ENCODE results near the gene POLR1G. TPM values are rescaled to one million over a fixed set of nuclear protein-coding genes. Genes with fewer than 3 reads are reported as not detected.
A peak's percentile ranks its signal among the peaks of the same experiment; 100 is the strongest.

POLR1G gene
- polyA plus RNA-seq, 1 of the 3 experiments (the other 2 are of a cell fraction): 11.9 TPM

DNA sequence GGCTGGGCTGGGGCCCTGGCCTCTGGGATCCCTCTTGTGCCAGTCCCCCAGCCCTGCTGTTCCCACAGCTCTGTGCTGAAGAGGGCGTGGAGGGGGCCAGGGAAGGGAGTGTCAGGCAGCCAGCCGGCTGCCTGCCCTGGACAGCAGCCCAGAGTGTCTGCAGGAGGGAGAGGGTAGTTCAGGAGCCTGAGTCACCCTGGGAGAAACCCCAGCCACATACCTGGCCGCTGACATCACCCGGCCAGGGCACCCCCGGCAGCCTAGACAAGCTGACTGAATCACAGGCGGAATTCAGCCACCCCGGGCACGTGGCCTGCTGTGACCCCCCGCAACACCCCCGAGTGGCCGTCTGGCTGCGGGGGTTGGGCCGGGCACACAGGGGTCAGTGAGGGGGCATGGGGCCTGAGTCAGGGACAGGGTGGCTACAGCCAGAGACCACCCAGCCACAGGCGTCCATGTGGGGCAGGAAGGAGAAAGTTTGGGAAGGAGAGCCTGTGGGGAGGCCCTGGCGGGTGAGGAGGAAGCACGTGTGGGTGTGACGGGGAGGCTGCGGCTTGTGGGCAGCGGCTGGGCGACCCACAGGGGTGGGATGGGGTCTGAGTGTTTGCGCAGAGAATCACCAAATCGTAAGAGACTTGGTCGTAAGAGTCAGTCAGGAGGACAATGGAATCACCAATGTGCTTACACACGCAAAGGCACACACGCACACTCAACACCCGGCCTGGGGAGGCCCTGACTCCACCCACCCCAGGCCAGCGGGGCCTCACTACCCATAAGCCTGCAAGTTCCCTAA, 49.5 kb downstream of the POLR1G start (continued):
- peak; percentile 80; the same call in 1 of the 2 replicates for TF ChIP-seq FOXM1 (IDR thresholded peaks at IDR 0.05; ENCODE audit: low read depth)

DNA sequence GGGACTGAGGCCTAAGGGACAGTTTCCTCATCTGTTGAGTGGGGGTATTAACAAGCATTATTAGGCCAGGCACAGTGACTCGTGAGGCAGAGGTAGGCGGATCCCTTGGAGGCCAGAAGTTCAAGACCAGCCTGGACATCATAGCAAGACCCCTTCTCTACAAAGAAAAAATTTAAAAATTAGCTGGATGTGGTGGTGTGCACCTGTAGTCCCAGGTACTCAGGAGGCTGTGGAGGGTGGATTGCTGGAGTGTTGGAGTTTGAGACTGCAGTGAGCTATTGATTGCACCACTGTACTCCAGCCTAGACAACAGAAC, 50.0 kb downstream of the POLR1G start:
- peaks cover 12 to 14% of the 10 kb centered on the region in 2 experiments; a peak in 2 of 4 replicates for H3K4me1 ChIP-seq (ENCODE audit: control insufficient read depth in 1 of 2, insufficient read depth in 2 of 2, low read depth in 1 of 2, low read length in 1 of 2)
- H4K20me1 ChIP-seq (ENCODE audit: insufficient read depth): no peaks in the 10 kb centered on the region
- H3K9me2 ChIP-seq: no peaks in the 10 kb centered on the region
- no peaks in the 10 kb centered on the region for H3K27me3 ChIP-seq (ENCODE audit: insufficient read depth)
- DNase-seq: no peak
- 69% methylated on average over 2 of the region's 2 CpGs for WGBS (ENCODE audit: low lambda C conversion rate)
- H3K9me3 ChIP-seq: no peaks in the 10 kb centered on the region
- H3K36me3 ChIP-seq (replicated peaks in 1 of 2; ENCODE audit: control insufficient read depth in 1 of 2, insufficient read depth in 2 of 2, low read length in 1 of 2): no peaks in the 10 kb centered on the region
- CTCF ChIA-PET: interaction anchor here (1.3 to 3.2 kb wide), 4 partner anchors 17 to 29 kb away, joined by 4 to 20 read pairs (median 9); no protein-coding TSS in a partner anchor
- H3K79me2 ChIP-seq (ENCODE audit: insufficient read depth): no peaks in the 10 kb centered on the region
- no peak overlapping the region; a peak in 1 of 4 replicates for H3K4me3 ChIP-seq (ENCODE audit: low read depth in 2 of 2, low read length in 1 of 2)
- H3F3A ChIP-seq (replicated peaks; ENCODE audit: insufficient read depth): peaks cover 21% of the 10 kb centered on the region
- H3K4me2 ChIP-seq: peak overlapping the region; percentile 72
- TF ChIP-seq, protein P1, sequence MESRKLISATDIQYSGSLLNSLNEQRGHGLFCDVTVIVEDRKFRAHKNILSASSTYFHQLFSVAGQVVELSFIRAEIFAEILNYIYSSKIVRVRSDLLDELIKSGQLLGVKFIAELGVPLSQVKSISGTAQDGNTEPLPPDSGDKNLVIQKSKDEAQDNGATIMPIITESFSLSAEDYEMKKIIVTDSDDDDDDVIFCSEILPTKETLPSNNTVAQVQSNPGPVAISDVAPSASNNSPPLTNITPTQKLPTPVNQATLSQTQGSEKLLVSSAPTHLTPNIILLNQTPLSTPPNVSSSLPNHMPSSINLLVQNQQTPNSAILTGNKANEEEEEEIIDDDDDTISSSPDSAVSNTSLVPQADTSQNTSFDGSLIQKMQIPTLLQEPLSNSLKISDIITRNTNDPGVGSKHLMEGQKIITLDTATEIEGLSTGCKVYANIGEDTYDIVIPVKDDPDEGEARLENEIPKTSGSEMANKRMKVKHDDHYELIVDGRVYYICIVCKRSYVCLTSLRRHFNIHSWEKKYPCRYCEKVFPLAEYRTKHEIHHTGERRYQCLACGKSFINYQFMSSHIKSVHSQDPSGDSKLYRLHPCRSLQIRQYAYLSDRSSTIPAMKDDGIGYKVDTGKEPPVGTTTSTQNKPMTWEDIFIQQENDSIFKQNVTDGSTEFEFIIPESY (IDR thresholded peaks at IDR 0.05; ENCODE audit: borderline replicate concordance, low read depth): no peak
- no peak for TF ChIP-seq MEF2A (IDR thresholded peaks at IDR 0.05; ENCODE audit: borderline replicate concordance, low read depth)
- peak overlapping the region; percentile 60 for H2AFZ ChIP-seq (ENCODE audit: low read depth)
- POLR2A ChIA-PET: no interaction called here
- peak overlapping the region; percentile 79; the same call in 1 of the 2 replicates for H3K9ac ChIP-seq
- peak overlapping the region in 1 of 2 experiments; percentile 95; a peak in 2 of 4 replicates for H3K27ac ChIP-seq (ENCODE audit: low read depth in 2 of 2, low read length in 1 of 2)

DNA sequence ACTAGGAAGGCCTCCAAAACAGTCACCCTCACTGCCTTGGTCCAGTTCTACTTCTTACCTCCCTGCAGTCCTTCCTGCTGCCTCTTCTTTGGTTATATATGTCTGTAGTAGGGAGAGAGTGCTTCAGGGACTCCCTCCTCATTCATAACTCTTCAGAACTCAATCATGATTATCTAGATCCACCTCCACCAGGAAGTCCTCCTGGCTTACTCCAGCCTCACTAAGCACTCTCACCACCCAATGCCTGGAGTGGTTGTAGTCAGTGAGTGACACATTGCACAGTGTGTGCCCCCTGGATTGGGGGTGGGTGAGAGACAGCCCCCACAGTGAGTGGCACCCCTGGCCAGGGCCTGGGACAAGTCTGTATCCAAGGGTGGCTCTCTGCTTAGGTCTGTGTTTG, 51.3 kb downstream of the POLR1G start:
- Histone ChIP-seq H3K4me2 (no peak overlapping the region), H4K20me1 (ENCODE audit: insufficient read depth) (no peaks in the 10 kb centered on the region), H3K9ac (no peak overlapping the region), H3F3A (replicated peaks; ENCODE audit: insufficient read depth) (peaks cover 15% of the 10 kb centered on the region), H3K4me3 (ENCODE audit: low read depth in 2 of 2, low read length in 1 of 2) (no peak overlapping the region), H3K9me2 (no peaks in the 10 kb centered on the region), H3K4me1 (ENCODE audit: control insufficient read depth in 1 of 2, insufficient read depth in 2 of 2, low read depth in 1 of 2, low read length in 1 of 2) (peaks cover 12% of the 10 kb centered on the region in 2 experiments; a peak in 2 of 4 replicates), H2AFZ (ENCODE audit: low read depth) (no peak overlapping the region), H3K36me3 (replicated peaks in 1 of 2; ENCODE audit: control insufficient read depth in 1 of 2, insufficient read depth in 2 of 2, low read length in 1 of 2) (no peaks in the 10 kb centered on the region), H3K9me3 (no peaks in the 10 kb centered on the region), H3K79me2 (ENCODE audit: insufficient read depth) (no peaks in the 10 kb centered on the region), H3K27ac (ENCODE audit: low read depth in 2 of 2, low read length in 1 of 2) (no peak overlapping the region), H3K27me3 (ENCODE audit: insufficient read depth) (no peaks in the 10 kb centered on the region; the same call in 1 of the 2 replicates)
- ChIA-PET POLR2A (no interaction called here), CTCF (interaction anchor here (0.9 to 3.2 kb wide), 2 partner anchors 18 to 21 kb away, joined by 4 to 20 read pairs; no protein-coding TSS in a partner anchor)
- no peak for DNase-seq
- TF ChIP-seq NFIC (IDR thresholded peaks at IDR 0.05; ENCODE audit: borderline replicate concordance): no peak
- TF ChIP-seq, protein P2, sequence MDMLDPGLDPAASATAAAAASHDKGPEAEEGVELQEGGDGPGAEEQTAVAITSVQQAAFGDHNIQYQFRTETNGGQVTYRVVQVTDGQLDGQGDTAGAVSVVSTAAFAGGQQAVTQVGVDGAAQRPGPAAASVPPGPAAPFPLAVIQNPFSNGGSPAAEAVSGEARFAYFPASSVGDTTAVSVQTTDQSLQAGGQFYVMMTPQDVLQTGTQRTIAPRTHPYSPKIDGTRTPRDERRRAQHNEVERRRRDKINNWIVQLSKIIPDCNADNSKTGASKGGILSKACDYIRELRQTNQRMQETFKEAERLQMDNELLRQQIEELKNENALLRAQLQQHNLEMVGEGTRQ (IDR thresholded peaks at IDR 0.05; ENCODE audit: borderline replicate concordance, low read depth, low read length): no peak
- no peak for TF ChIP-seq JUND (IDR thresholded peaks at IDR 0.05)
- TF ChIP-seq RCOR1 (IDR thresholded peaks at IDR 0.05; ENCODE audit: low read length): no peak
- no peak for TF ChIP-seq TCF12 (IDR thresholded peaks at IDR 0.05)

Small RNA genes within 50 kb of the gene (small RNA-seq; reads per million reads assigned to genes)
- 0 to 1.6 (median 0) reads per million in 7 experiments for gene MIR6088

Other genes with a start within 250 kb of the POLR1G start
- 0.06 and 0.12 TPM in 2 replicates for gene NKPD1, start 245.7 kb upstream of the POLR1G start, polyA plus RNA-seq (2012; rRNA removed)
- gene TRAPPC6A, start 228.4 kb upstream of the POLR1G start, polyA plus RNA-seq (2012; rRNA removed): 53.0 and 59.0 TPM in 2 replicates
- 3.0 and 3.7 TPM in 2 replicates for gene BLOC1S3, start 227.9 kb upstream of the POLR1G start, polyA plus RNA-seq (2012; rRNA removed)
- 0.02 TPM in 1 of 2 replicates, not detected in the other for gene EXOC3L2, start 161.2 kb upstream of the POLR1G start, polyA plus RNA-seq (2012; rRNA removed)
- 9.8 and 16.3 TPM in 2 replicates for gene MARK4, start 155.4 kb upstream of the POLR1G start, polyA plus RNA-seq (2012; rRNA removed)
- gene CKM, start 83.8 kb upstream of the POLR1G start, polyA plus RNA-seq (2012; rRNA removed): 0.05 TPM in 1 of 2 replicates, not detected in the other
- gene KLC3, start 65.9 kb upstream of the POLR1G start, polyA plus RNA-seq (2012; rRNA removed): 0.75 and 1.2 TPM in 2 replicates
- 62.7 and 72.8 TPM in 2 replicates for gene ERCC2, start 36.1 kb upstream of the POLR1G start, polyA plus RNA-seq (2012; rRNA removed)
- gene PPP1R13L, start 1.6 kb upstream of the POLR1G start, polyA plus RNA-seq (2012; rRNA removed): 11.6 and 18.0 TPM in 2 replicates
- 93.1 and 95.3 TPM in 2 replicates for gene ERCC1, start 17.3 kb downstream of the POLR1G start, polyA plus RNA-seq (2012; rRNA removed)
- gene FOSB, start 61.4 kb downstream of the POLR1G start, polyA plus RNA-seq (2012; rRNA removed): 38.4 and 78.2 TPM in 2 replicates
- 6.8 and 7.0 TPM in 2 replicates for gene RTN2, start 90.4 kb downstream of the POLR1G start, polyA plus RNA-seq (2012; rRNA removed)
- 10.3 and 10.9 TPM in 2 replicates for gene PPM1N, start 91.8 kb downstream of the POLR1G start, polyA plus RNA-seq (2012; rRNA removed)
- gene VASP, start 100.8 kb downstream of the POLR1G start, polyA plus RNA-seq (2012; rRNA removed): 31.6 and 37.8 TPM in 2 replicates
- 10.0 and 11.1 TPM in 2 replicates for gene OPA3, start 178.2 kb downstream of the POLR1G start, polyA plus RNA-seq (2012; rRNA removed)
- 0.29 and 0.69 TPM in 2 replicates for gene GPR4, start 195.6 kb downstream of the POLR1G start, polyA plus RNA-seq (2012; rRNA removed)
- 10.3 and 12.4 TPM in 2 replicates for gene EML2, start 232.8 kb downstream of the POLR1G start, polyA plus RNA-seq (2012; rRNA removed)